GM12891 (cell line): Measurements from ENCODE around the gene PHF2.

Experiments
- PAX5 ChIP-seq: IDR thresholded peaks from 2 replicates; pipeline ENCODE4 v1.6.1; 2011; ENCODE audit warnings: low read length, moderate library complexity, mild to moderate bottlenecking; ENCODE audit not compliant: insufficient read depth, severe bottlenecking
- POLR2A ChIP-seq: IDR thresholded peaks from 2 replicates; pipeline ENCODE4 v1.6.1; 2011; ENCODE audit warnings: low read depth, low read length, control low read depth
- POLR2AphosphoS5 ChIP-seq: IDR thresholded peaks from 2 replicates; pipeline ENCODE4 v1.6.1; 2011; ENCODE audit warnings: low read depth, low read length, control low read depth
- POU2F2 ChIP-seq: IDR thresholded peaks from 2 replicates; pipeline ENCODE4 v1.6.1; 2011; ENCODE audit warnings: low read depth, mild to moderate bottlenecking, control low read depth, low read length, moderate library complexity
- SPI1 ChIP-seq: IDR thresholded peaks from 2 replicates; pipeline ENCODE4 v1.6.1; 2011; ENCODE audit warnings: low read depth, low read length, control low read depth
- TAF1 ChIP-seq: IDR thresholded peaks from 2 replicates; pipeline ENCODE4 v1.6.1; 2011; ENCODE audit warnings: low read depth, low read length, control low read depth

DNA sequence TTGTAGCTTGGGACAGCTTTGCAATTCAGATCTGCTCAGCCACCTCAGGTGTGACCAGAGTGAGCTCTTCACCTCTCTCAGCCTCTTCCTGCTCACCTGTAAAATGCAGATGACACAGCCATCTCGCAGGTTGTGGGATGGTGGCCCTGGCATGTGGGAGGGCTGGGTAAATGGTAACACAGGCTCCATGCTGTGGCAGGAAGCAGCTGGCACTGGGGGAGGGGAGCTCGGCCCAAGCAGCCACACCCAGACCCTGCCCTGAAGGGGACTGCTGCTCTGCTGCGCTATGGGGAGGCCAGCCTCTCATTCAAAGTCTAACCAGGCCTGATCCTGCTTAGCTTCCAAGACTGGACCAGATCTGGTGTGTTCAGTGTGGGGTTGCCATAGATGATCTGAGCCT, 24.1 kb downstream of the PHF2 start:
- no peak for TF ChIP-seq POLR2AphosphoS5
- TF ChIP-seq POLR2A, result no peak
- TF ChIP-seq POU2F2, result no peak
- TF ChIP-seq TAF1, result no peak
- no peak for TF ChIP-seq SPI1
- TF ChIP-seq PAX5, result no peak
